SK-N-SH treated with all-trans-retinoic acid at 6 μM for 48 hours (cell line): ENCODE data around the gene DPM3.

Experiments
- ARNTL ChIP-seq: fragments of 450-650 bp; formaldehyde crosslinking; IDR thresholded peaks from 2 replicates; pipeline ENCODE4 v1.5.0; 2020; ENCODE audit warnings: low read depth, mild to moderate bottlenecking, moderate library complexity, borderline replicate concordance
- CSDC2 ChIP-seq: fragments of 250-450 bp; sonication (Bioruptor Pico); IDR thresholded peaks from 2 replicates; pipeline ENCODE4 v1.5.0; 2020; ENCODE audit warnings: mild to moderate bottlenecking, moderate library complexity
- CSRNP3 ChIP-seq: fragments of 250-450 bp; sonication (Bioruptor Pico); IDR thresholded peaks from 2 replicates; pipeline ENCODE4 v1.5.1; 2021; ENCODE audit warnings: mild to moderate bottlenecking, moderate library complexity
- ESRRG ChIP-seq: fragments of 250-450 bp; sonication (Bioruptor Pico); IDR thresholded peaks from 2 replicates; pipeline ENCODE4 v1.6.1; 2021; ENCODE audit warnings: mild to moderate bottlenecking
- ISL1 ChIP-seq: fragments of 250-450 bp; sonication (Bioruptor Pico); IDR thresholded peaks from 2 replicates; pipeline ENCODE4 v2.1.2; 2022; ENCODE audit warnings: mild to moderate bottlenecking, moderate library complexity
- OSR1 ChIP-seq: fragments of 250-450 bp; sonication (Bioruptor Pico); IDR thresholded peaks from 2 replicates; pipeline ENCODE4 v1.8.0; 2022; ENCODE audit warnings: moderate library complexity, mild to moderate bottlenecking, inconsistent platforms
- PATZ1 ChIP-seq: fragments of 250-450 bp; sonication (Bioruptor Pico); IDR thresholded peaks from 2 replicates; pipeline ENCODE4 v1.8.0; 2020; ENCODE audit warnings: mild to moderate bottlenecking, moderate library complexity, borderline replicate concordance
- PPARA ChIP-seq: fragments of 250-450 bp; sonication (Bioruptor Pico); IDR thresholded peaks from 2 replicates; pipeline ENCODE4 v1.5.0; 2020; ENCODE audit warnings: mild to moderate bottlenecking, borderline replicate concordance
- RARB ChIP-seq: fragments of 250-450 bp; sonication (Bioruptor Pico); IDR thresholded peaks from 2 replicates; pipeline ENCODE4 v1.8.0; 2021; ENCODE audit warnings: mild to moderate bottlenecking, moderate library complexity
- TCF4 ChIP-seq: fragments of 250-450 bp; sonication (Bioruptor Pico); IDR thresholded peaks from 2 replicates; pipeline ENCODE4 v1.8.0; 2021; ENCODE audit warnings: mild to moderate bottlenecking, moderate library complexity, borderline replicate concordance
- ZFP3 ChIP-seq: fragments of 250-450 bp; sonication (Bioruptor Pico); IDR thresholded peaks from 2 replicates; pipeline ENCODE4 v1.5.0; 2020; ENCODE audit warnings: mild to moderate bottlenecking, moderate library complexity
- ZFP30 ChIP-seq: fragments of 450-650 bp; formaldehyde crosslinking; IDR thresholded peaks from 2 replicates; pipeline ENCODE4 v1.5.0; 2022; ENCODE audit warnings: mild to moderate bottlenecking, moderate library complexity
- ZNF8 ChIP-seq: fragments of 450-650 bp; formaldehyde crosslinking; IDR thresholded peaks from 2 replicates; pipeline ENCODE4 v1.5.0; 2020; ENCODE audit warnings: mild to moderate bottlenecking, moderate library complexity
- TF ChIP-seq, protein P1 (sequence below): fragments of 250-450 bp; sonication (Bioruptor Pico); IDR thresholded peaks from 2 replicates; pipeline ENCODE4 v1.5.1; 2020; ENCODE audit warnings: low read depth, mild to moderate bottlenecking, moderate library complexity

DNA sequence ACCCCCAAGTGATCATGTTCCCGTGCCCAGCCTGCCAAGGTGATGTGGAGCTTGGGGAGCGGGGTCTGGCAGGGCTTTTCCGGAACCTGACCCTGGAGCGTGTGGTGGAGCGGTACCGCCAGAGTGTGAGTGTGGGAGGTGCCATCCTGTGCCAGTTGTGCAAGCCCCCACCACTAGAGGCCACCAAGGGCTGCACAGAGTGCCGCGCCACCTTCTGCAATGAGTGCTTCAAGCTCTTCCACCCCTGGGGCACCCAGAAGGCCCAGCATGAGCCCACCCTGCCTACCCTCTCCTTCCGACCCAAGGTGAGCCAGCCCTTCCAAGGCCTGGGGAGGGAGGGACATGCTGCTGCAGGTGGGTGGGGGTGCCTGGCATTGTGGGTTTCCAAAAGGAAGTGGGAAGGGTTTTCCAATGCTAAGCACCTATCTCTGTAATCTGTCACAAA lies 35.6 kb upstream of the DPM3 start:
- TF ChIP-seq PATZ1 (no peak), ARNTL (no peak), CSDC2 (no peak), CSRNP3 (CRISPR knock-in tag) (no peak), ESRRG (CRISPR knock-in tag) (no peak), ZNF8 (CRISPR knock-in tag) (no peak), ZFP3 (CRISPR knock-in tag) (no peak), PPARA (CRISPR knock-in tag) (no peak), ISL1 (CRISPR knock-in tag) (no peak), TCF4 (no peak), ZFP30 (CRISPR knock-in tag) (no peak), RARB (CRISPR knock-in tag) (no peak), OSR1 (CRISPR knock-in tag) (no peak)
- TF ChIP-seq, protein P1, sequence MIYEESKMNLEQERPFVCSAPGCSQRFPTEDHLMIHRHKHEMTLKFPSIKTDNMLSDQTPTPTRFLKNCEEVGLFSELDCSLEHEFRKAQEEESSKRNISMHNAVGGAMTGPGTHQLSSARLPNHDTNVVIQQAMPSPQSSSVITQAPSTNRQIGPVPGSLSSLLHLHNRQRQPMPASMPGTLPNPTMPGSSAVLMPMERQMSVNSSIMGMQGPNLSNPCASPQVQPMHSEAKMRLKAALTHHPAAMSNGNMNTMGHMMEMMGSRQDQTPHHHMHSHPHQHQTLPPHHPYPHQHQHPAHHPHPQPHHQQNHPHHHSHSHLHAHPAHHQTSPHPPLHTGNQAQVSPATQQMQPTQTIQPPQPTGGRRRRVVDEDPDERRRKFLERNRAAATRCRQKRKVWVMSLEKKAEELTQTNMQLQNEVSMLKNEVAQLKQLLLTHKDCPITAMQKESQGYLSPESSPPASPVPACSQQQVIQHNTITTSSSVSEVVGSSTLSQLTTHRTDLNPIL, result no peak
